RWPE2 (cell line): ENCODE results near the gene HS3ST5.
A peak's percentile ranks its signal among the peaks of the same experiment; 100 is the strongest.

ENCODE experiments used
- ATAC-seq: fragments of 200-7000 bp; cut with Tn5 transposase; 3 replicates; pipeline ENCODE4 v1.9.1; 2021; ENCODE audit warnings: low read depth
- DNase-seq: peaks from one replicate; pipeline ENCODE4 v3.0.0-alpha.2; 2020; ENCODE audit warnings: low spot score
- H3K27ac ChIP-seq: fragments of 450-650 bp; 2 replicates; pipeline ENCODE4 v1.5.1; 2017; ENCODE audit warnings: mild to moderate bottlenecking; ENCODE audit not compliant: poor library complexity, severe bottlenecking
- H3K27me3 ChIP-seq: fragments of 250-450 bp; sonication (Bioruptor Pico); 2 replicates; pipeline ENCODE4 v1.5.1; 2021; ENCODE audit warnings: mild to moderate bottlenecking, moderate library complexity; ENCODE audit not compliant: insufficient read depth, poor library complexity, severe bottlenecking
- H3K36me3 ChIP-seq: fragments of 250-450 bp; sonication (Bioruptor Pico); 2 replicates; pipeline ENCODE4 v1.5.1; 2020; ENCODE audit warnings: low read depth, mild to moderate bottlenecking, moderate library complexity
- H3K4me1 ChIP-seq: fragments of 250-450 bp; sonication (Bioruptor Pico); 2 replicates; pipeline ENCODE4 v1.5.1; 2021; ENCODE audit warnings: mild to moderate bottlenecking, moderate library complexity; ENCODE audit not compliant: insufficient read depth, poor library complexity, severe bottlenecking
- H3K4me3 ChIP-seq: fragments of 250-450 bp; sonication (Bioruptor Pico); 2 replicates; pipeline ENCODE4 v1.5.1; 2021; ENCODE audit warnings: mild to moderate bottlenecking, moderate library complexity; ENCODE audit not compliant: severe bottlenecking
- H3K9me3 ChIP-seq: fragments of 250-450 bp; sonication (Bioruptor Pico); 2 replicates; pipeline ENCODE4 v1.5.1; 2021; ENCODE audit warnings: mild to moderate bottlenecking, moderate library complexity; ENCODE audit not compliant: severe bottlenecking
- CTCF ChIP-seq: fragments of 450-650 bp; IDR thresholded peaks from one replicate; pipeline ENCODE4 v1.5.1; 2017; ENCODE audit warnings: mild to moderate bottlenecking, moderate library complexity; ENCODE audit not compliant: poor library complexity, severe bottlenecking

The HS3ST5 gene

GRCh38 chr6:114304304-114304887, 38.4 kb downstream of the HS3ST5 start:
- no peaks in the 10 kb centered on the region for H3K9me3 ChIP-seq
- H3K4me1 ChIP-seq, result no peaks in the 10 kb centered on the region
- H3K27ac ChIP-seq, result no peak overlapping the region
- H3K27me3 ChIP-seq, result no peaks in the 10 kb centered on the region
- H3K36me3 ChIP-seq, result no peaks in the 10 kb centered on the region
- peak; percentile 25; the same call in 1 of the 3 replicates for ATAC-seq
- no peak overlapping the region for H3K4me3 ChIP-seq
- DNase-seq, result no peak
- TF ChIP-seq CTCF, result peak; percentile 82

- Histone ChIP-seq H3K27me3 (no peaks in the 10 kb centered on the region), H3K4me1 (no peaks in the 10 kb centered on the region), H3K9me3 (no peaks in the 10 kb centered on the region), H3K27ac (no peak overlapping the region), H3K36me3 (no peaks in the 10 kb centered on the region), H3K4me3 (no peak overlapping the region)
- DNase-seq (no peak), ATAC-seq (no peak)
- no peak for TF ChIP-seq CTCF
Observed at GRCh38 chr6:114301596-114302219, 41.1 kb downstream of the HS3ST5 start.

DNA sequence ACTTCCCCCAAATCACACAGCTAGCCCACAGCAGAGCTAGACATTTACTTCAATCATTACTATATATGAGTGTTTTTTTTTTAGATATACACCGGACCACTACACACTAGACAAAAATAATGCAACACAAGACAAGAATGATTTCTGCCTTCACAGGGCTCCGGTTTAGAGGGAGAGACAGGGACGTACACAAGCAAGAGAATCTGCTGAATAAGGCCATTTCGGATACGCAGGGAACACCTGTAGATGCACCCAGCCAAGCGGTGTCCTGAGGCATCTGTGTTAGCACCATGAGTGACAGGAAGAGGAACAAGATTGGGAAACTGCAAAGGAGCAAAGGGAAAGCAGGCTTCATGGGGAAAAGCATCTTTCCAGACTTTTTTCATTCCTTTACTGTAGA, 45.7 kb downstream of the HS3ST5 start:
- no peaks in the 10 kb centered on the region for H3K9me3 ChIP-seq
- no peak for DNase-seq
- H3K27me3 ChIP-seq, result no peaks in the 10 kb centered on the region
- ATAC-seq, result no peak
- no peaks in the 10 kb centered on the region for H3K36me3 ChIP-seq
- H3K4me1 ChIP-seq, result no peaks in the 10 kb centered on the region
- TF ChIP-seq CTCF, result no peak
- no peak overlapping the region for H3K4me3 ChIP-seq
- H3K27ac ChIP-seq, result no peak overlapping the region

GRCh38 chr6:114292431-114292830, 50.4 kb downstream of the HS3ST5 start:
- DNase-seq, result no peak
- Histone ChIP-seq H3K4me1 (no peaks in the 10 kb centered on the region), H3K9me3 (no peaks in the 10 kb centered on the region), H3K36me3 (no peaks in the 10 kb centered on the region), H3K27me3 (peaks cover 2% of the 10 kb centered on the region), H3K4me3 (no peak overlapping the region), H3K27ac (no peak overlapping the region)
- TF ChIP-seq CTCF, result no peak
- no peak for ATAC-seq

GRCh38 chr6:114291428-114291827, 51.4 kb downstream of the HS3ST5 start:
- no peak overlapping the region for H3K4me3 ChIP-seq
- no peaks in the 10 kb centered on the region for H3K9me3 ChIP-seq
- H3K27me3 ChIP-seq, result peaks cover 5% of the 10 kb centered on the region
- TF ChIP-seq CTCF, result no peak
- no peak for DNase-seq
- H3K27ac ChIP-seq, result no peak overlapping the region
- no peaks in the 10 kb centered on the region for H3K4me1 ChIP-seq
- no peak for ATAC-seq
- H3K36me3 ChIP-seq, result no peaks in the 10 kb centered on the region
